ENCODE data around the gene ARHGAP6. TPM values are rescaled to one million over a fixed set of nuclear protein-coding genes. Genes with fewer than 3 reads are reported as not detected.

Gene ARHGAP6
- total and polyA plus RNA-seq, 2 donors (not counting 3 experiments of a cell fraction or from before 2014, with no cell fraction given), result 0.69 to 0.83 TPM

DNA sequence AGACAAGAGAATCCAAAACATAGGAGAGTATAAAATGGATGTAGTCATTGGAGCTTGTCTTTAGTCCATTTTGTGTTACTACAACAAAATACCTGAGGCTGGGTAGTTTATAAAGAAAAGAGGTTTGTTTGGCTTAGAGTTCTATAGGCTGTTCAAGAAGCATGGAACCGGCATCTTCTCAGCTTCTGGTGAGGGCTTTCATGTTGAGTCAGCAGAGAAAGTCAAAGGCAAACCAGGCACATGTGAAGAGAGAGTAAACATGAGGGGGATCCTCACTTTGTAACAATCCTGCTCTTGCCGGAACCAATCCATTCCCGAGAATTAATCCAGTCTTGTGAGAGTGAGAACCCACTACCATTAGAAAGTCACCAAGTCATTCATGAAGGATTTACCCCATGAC lies 562.7 kb downstream of the ARHGAP6 start:
- H3K9ac ChIP-seq (replicated peaks; ENCODE audit: extremely low read depth, insufficient read depth, low read length), result no peak overlapping the region
- H3K9me1 ChIP-seq (replicated peaks; ENCODE audit: control insufficient read depth, extremely low read depth, insufficient read depth, low read length), result no peaks in the 10 kb centered on the region
- peaks cover 4% of the 10 kb centered on the region for H3K4me1 ChIP-seq (ENCODE audit: control insufficient read depth, extremely low read depth, insufficient read depth, low read length)
- TF ChIP-seq FOS (IDR thresholded peaks at IDR 0.05; ENCODE audit: borderline replicate concordance, insufficient read depth, low read length) (no peak), GATA2 (IDR thresholded peaks at IDR 0.05; ENCODE audit: insufficient read depth, insufficient read length, low read depth, low read length) (no peak), MYC (IDR thresholded peaks at IDR 0.05; ENCODE audit: low read depth, low read length) (no peak), EZH2 (IDR thresholded peaks at IDR 0.05; ENCODE audit: borderline replicate concordance, low read depth, low read length, severe bottlenecking) (no peak), JUN (IDR thresholded peaks at IDR 0.05; ENCODE audit: borderline replicate concordance, insufficient read depth, insufficient read length, low read depth) (no peak), POLR2AphosphoS5 (IDR thresholded peaks at IDR 0.05; ENCODE audit: insufficient read depth, low read depth, low read length) (no peak), POLR2A (IDR thresholded peaks at IDR 0.05; ENCODE audit: low read depth, low read length) (no peak)
- TF ChIP-seq, protein P1, sequence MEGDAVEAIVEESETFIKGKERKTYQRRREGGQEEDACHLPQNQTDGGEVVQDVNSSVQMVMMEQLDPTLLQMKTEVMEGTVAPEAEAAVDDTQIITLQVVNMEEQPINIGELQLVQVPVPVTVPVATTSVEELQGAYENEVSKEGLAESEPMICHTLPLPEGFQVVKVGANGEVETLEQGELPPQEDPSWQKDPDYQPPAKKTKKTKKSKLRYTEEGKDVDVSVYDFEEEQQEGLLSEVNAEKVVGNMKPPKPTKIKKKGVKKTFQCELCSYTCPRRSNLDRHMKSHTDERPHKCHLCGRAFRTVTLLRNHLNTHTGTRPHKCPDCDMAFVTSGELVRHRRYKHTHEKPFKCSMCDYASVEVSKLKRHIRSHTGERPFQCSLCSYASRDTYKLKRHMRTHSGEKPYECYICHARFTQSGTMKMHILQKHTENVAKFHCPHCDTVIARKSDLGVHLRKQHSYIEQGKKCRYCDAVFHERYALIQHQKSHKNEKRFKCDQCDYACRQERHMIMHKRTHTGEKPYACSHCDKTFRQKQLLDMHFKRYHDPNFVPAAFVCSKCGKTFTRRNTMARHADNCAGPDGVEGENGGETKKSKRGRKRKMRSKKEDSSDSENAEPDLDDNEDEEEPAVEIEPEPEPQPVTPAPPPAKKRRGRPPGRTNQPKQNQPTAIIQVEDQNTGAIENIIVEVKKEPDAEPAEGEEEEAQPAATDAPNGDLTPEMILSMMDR (IDR thresholded peaks at IDR 0.05; ENCODE audit: extremely low read depth in 1 of 2, insufficient read depth in 1 of 2, low read depth in 1 of 2, low read length in 2 of 2), result no peak
- TF ChIP-seq, protein P2, sequence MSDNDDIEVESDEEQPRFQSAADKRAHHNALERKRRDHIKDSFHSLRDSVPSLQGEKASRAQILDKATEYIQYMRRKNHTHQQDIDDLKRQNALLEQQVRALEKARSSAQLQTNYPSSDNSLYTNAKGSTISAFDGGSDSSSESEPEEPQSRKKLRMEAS (IDR thresholded peaks at IDR 0.05; ENCODE audit: insufficient read depth, insufficient read length), result no peak
- BruUV-seq (replicated peaks), result no TSS peak
- CTCF ChIA-PET, result interaction anchor here (0.8 kb wide), 1 partner anchor 91 kb away, joined by 3 read pairs; no protein-coding TSS in a partner anchor
- no peaks in the 10 kb centered on the region for H3K9me3 ChIP-seq (replicated peaks; ENCODE audit: control insufficient read depth, insufficient read depth, low read length)
- FAIRE-seq, result no peak
- H2AFZ ChIP-seq (ENCODE audit: low read depth, low read length), result no peak overlapping the region
- no peaks in the 10 kb centered on the region for H4K20me1 ChIP-seq (replicated peaks; ENCODE audit: control insufficient read depth, extremely low read depth, insufficient read depth, low read length)
- intact Hi-C loops (cut with micrococcal nuclease) (loop anchor here (5.0 kb wide), 2 partner anchors 336 to 661 kb away; no protein-coding TSS in a partner anchor), dilution Hi-C loops (cut with MboI; ENCODE audit: extremely low pct_ligation_motif_present, low sequenced_read_pairs) (no loop called here)
- H3K27me3 ChIP-seq (ENCODE audit: control insufficient read depth in 2 of 2, insufficient read depth in 2 of 2, low read length in 2 of 2), result no peaks in the 10 kb centered on the region
- H3K79me2 ChIP-seq (ENCODE audit: control insufficient read depth, insufficient read depth, low read length), result no peaks in the 10 kb centered on the region
- H3K36me3 ChIP-seq (ENCODE audit: control insufficient read depth in 2 of 2, extremely low read depth in 1 of 2, insufficient read depth in 2 of 2, low read length in 2 of 2), result no peaks in the 10 kb centered on the region
- H3K4me2 ChIP-seq (ENCODE audit: insufficient read depth, low read length), result no peak overlapping the region
- no peak for DNase-seq (ENCODE audit: low read depth, low spot score)
- no peak overlapping the region for H3K27ac ChIP-seq (ENCODE audit: insufficient read depth, low read depth, low read length)
- no peak overlapping the region for H3K4me3 ChIP-seq (replicated peaks in 1 of 3; ENCODE audit: insufficient read depth in 1 of 3, low read depth in 1 of 3, low read length in 3 of 3)
- POLR2A ChIA-PET, result no interaction called here
